B cell (primary cell): ENCODE results near the gene CAMK1D.

ENCODE experiments used
- CTCF ChIP-seq: fragments of 200-600 bp; IDR thresholded peaks from one replicate; pipeline ENCODE4 v1.8.0; 2022; ENCODE audit warnings: antibody characterized with exemption, mild to moderate bottlenecking
- EZH2 ChIP-seq: IDR thresholded peaks from 2 replicates; pipeline ENCODE4 v1.6.1; 2012; ENCODE audit warnings: borderline replicate concordance, low read depth, mild to moderate bottlenecking, moderate library complexity, low read length; ENCODE audit not compliant: insufficient read depth, poor library complexity, severe bottlenecking

GRCh38 chr10:12622691-12623090 is 273.3 kb downstream of the CAMK1D start:
- no peak for TF ChIP-seq CTCF
- no peak for TF ChIP-seq EZH2
